ENCODE measurements around the gene ESF1.

- TF ChIP-seq CTCF (IDR thresholded peaks at IDR 0.05) (no peak), POLR2A (IDR thresholded peaks at IDR 0.05) (no peak)
These were observed 1.6 kb upstream of the ESF1 start for GRCh38 chr20:13786143-13786828.

Data from vagina (tissue), 2 donors.